Measurements from ENCODE around the gene CSRP1. TPM values are rescaled to one million over a fixed set of nuclear protein-coding genes. Genes with fewer than 3 reads are reported as not detected.
"Not testable (repeated sequence)": the region's sequence is repeated elsewhere in the genome, so short reads cannot be mapped to it uniquely, and the experiment has no call there.

CSRP1 gene
- 10 to 100 TPM; 48.4 to 51.8 TPM for total RNA-seq

GRCh38 chr1:201506557-201507359, at the start of gene CSRP1:
TSS of gene CSRP1 (minus strand) at chr1:201507123. CDS start at chr1:201496303, 10,820 bp downstream.
- DNase-seq: peak; percentile 89
- CTCF ChIA-PET: interaction anchor here (1.0 to 7.6 kb wide), 6 partner anchors 11 to 72 kb away, joined by 3 to 73 read pairs (median 4); no protein-coding TSS in a partner anchor
- Mint-ChIP-seq H3K27me3 (no peaks in the 10 kb centered on the region), H3K27ac (peak within 1 kb of the TSS; percentile 83), H3K4me1 (ENCODE audit: low read depth) (peaks cover 37% of the 10 kb centered on the region), H3K9me3 (no peaks in the 10 kb centered on the region), H3K4me3 (peak within 1 kb of the TSS; percentile 91), H3K36me3 (no peaks in the 10 kb centered on the region)
- intact Hi-C loops (cut with micrococcal nuclease): loop anchor here (1.0 to 2.0 kb wide), 3 partner anchors 26 to 352 kb away; partner anchors contain the start of gene TMEM9
- POLR2A ChIA-PET: interaction anchor here (0.5 to 2.7 kb wide), 2 partner anchors 25 to 59 kb away, joined by 3 to 10 read pairs; no protein-coding TSS in a partner anchor

DNA sequence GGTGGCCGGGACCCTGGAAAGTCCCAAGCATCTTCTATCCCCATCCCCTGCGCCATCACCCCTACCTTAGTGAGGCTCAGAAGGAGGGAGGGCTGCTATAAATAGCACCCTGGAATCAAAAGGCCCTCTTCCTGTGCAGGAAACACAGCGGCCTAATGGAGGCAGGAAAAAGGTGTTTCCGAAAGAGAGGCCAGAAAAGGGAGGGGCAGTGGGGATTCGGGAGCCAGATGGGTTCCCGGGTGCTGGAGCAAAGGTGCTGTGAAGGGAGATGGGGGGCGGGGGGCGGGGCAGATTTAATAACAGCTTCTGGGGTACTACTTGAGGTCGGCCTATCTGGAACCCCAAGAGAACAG, 48.6 kb upstream of the CSRP1 start:
- Mint-ChIP-seq H3K9me3 (no peaks in the 10 kb centered on the region), H3K27ac (no peak overlapping the region), H3K4me3 (no peak overlapping the region), H3K36me3 (no peaks in the 10 kb centered on the region), H3K27me3 (no peaks in the 10 kb centered on the region), H3K4me1 (ENCODE audit: low read depth) (peaks cover 5% of the 10 kb centered on the region)
- CTCF ChIA-PET: interaction anchor here (1.5 kb wide), 1 partner anchor 43 kb away, joined by 6 read pairs; no protein-coding TSS in a partner anchor
- POLR2A ChIA-PET: no interaction called here
- intact Hi-C loops (cut with micrococcal nuclease): no loop called here
- no peak for DNase-seq

DNA sequence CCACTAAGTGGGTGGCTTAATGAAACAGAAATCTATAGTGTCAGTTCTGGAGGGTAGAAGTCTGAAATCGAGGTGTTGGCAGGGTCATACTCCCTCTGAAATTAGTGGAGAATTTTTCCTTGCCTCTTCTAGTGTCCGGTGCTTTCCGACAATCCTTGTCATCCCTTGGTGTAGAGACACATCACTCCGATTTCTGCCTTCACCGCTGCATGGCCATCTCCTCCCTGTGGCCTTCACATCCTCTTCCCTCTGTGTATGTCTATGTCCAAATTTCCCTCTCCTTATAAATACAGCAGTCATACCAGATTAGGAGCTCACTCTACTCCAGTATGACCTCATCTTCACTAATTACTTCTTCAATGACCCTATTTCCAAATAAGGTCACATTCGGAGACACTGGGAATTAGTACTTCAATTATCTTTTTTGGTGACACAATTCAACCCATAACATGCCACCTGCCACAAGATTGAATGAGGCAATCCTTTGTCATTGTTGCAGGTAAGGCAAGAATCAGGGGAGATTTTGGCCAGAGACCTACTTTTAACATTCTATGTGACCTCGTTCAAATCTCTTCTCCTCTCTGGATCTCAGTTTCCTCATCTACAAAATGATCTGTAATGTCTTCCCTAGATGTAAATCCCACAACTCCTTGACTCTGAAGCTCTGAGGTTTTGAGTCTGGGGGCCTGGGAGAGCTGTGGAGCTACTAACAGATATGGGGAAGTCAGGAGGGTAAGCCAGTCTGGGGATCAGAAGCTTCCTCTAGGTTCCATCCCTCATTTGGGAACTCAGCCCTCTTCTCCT, 48.1 kb upstream of the CSRP1 start:
- H3K4me3 Mint-ChIP-seq: no peak overlapping the region
- H3K9me3 Mint-ChIP-seq: no peaks in the 10 kb centered on the region
- CTCF ChIA-PET: interaction anchor here (1.5 kb wide), 1 partner anchor 42 kb away, joined by 6 read pairs; no protein-coding TSS in a partner anchor
- DNase-seq: no peak
- intact Hi-C loops (cut with micrococcal nuclease): no loop called here
- POLR2A ChIA-PET: no interaction called here
- H3K27me3 Mint-ChIP-seq: no peaks in the 10 kb centered on the region
- H3K27ac Mint-ChIP-seq: no peak overlapping the region
- H3K36me3 Mint-ChIP-seq: no peaks in the 10 kb centered on the region
- H3K4me1 Mint-ChIP-seq (ENCODE audit: low read depth): peaks cover 3% of the 10 kb centered on the region

GRCh38 chr1:201554190-201554600, 47.3 kb upstream of the CSRP1 start:
- CTCF ChIA-PET: no interaction called here
- H3K27ac Mint-ChIP-seq: no peak overlapping the region
- intact Hi-C loops (cut with micrococcal nuclease): no loop called here
- DNase-seq: no peak
- POLR2A ChIA-PET: no interaction called here
- H3K9me3 Mint-ChIP-seq: no peaks in the 10 kb centered on the region
- H3K36me3 Mint-ChIP-seq: no peaks in the 10 kb centered on the region
- no peaks in the 10 kb centered on the region for H3K27me3 Mint-ChIP-seq
- no peak overlapping the region for H3K4me3 Mint-ChIP-seq
- no peaks in the 10 kb centered on the region for H3K4me1 Mint-ChIP-seq (ENCODE audit: low read depth)

GRCh38 chr1:201553496-201554189, 46.7 kb upstream of the CSRP1 start:
- intact Hi-C loops (cut with micrococcal nuclease): no loop called here
- POLR2A ChIA-PET: no interaction called here
- DNase-seq: no peak
- Mint-ChIP-seq H3K4me3 (no peak overlapping the region), H3K36me3 (no peaks in the 10 kb centered on the region), H3K27me3 (no peaks in the 10 kb centered on the region), H3K27ac (no peak overlapping the region), H3K4me1 (ENCODE audit: low read depth) (no peaks in the 10 kb centered on the region), H3K9me3 (no peaks in the 10 kb centered on the region)
- CTCF ChIA-PET: no interaction called here

DNA sequence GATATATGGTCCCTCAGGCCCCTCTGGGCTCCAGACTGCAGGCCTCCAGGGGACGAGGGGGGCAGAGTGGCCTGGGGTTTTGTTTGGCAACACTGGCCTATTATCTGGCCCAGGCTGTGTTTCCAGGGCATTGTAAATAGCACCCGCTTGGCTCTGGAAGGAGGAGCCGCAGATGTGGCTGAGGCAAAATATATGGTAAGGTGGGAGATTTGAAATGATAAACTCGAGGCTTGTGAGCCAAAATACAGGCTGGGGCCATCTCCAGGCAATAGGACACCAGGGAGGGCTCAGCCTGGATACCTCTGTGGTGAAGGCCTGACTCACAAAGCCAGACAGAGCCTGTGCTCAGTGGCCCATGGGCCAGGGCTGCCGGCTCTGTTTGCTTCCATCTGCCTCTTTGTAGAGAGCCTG, 46.0 kb upstream of the CSRP1 start:
- ChIA-PET CTCF (no interaction called here), POLR2A (no interaction called here)
- Mint-ChIP-seq H3K27ac (no peak overlapping the region), H3K36me3 (no peaks in the 10 kb centered on the region), H3K9me3 (no peaks in the 10 kb centered on the region), H3K4me1 (ENCODE audit: low read depth) (no peaks in the 10 kb centered on the region), H3K4me3 (no peak overlapping the region), H3K27me3 (no peaks in the 10 kb centered on the region)
- intact Hi-C loops (cut with micrococcal nuclease): no loop called here
- no peak for DNase-seq

GRCh38 chr1:201551877-201552731, 45.2 kb upstream of the CSRP1 start:
- no peaks in the 10 kb centered on the region for H3K27me3 Mint-ChIP-seq
- ChIA-PET POLR2A (interaction anchor here (0.6 kb wide), 1 partner anchor 540 kb away, joined by 4 read pairs; no protein-coding TSS in a partner anchor), CTCF (interaction anchor here (0.6 to 1.9 kb wide), 4 partner anchors 8 to 157 kb away, joined by 3 to 10 read pairs (median 4); no protein-coding TSS in a partner anchor)
- intact Hi-C loops (cut with micrococcal nuclease): no loop called here
- no peak overlapping the region for H3K27ac Mint-ChIP-seq
- H3K9me3 Mint-ChIP-seq: no peaks in the 10 kb centered on the region
- no peak overlapping the region for H3K4me3 Mint-ChIP-seq
- H3K36me3 Mint-ChIP-seq: no peaks in the 10 kb centered on the region
- no peaks in the 10 kb centered on the region for H3K4me1 Mint-ChIP-seq (ENCODE audit: low read depth)
- DNase-seq: no peak

GRCh38 chr1:201551096-201551495, 44.2 kb upstream of the CSRP1 start:
- Mint-ChIP-seq H3K9me3 (no peaks in the 10 kb centered on the region), H3K4me3 (no peak overlapping the region), H3K36me3 (no peaks in the 10 kb centered on the region), H3K4me1 (ENCODE audit: low read depth) (no peaks in the 10 kb centered on the region), H3K27ac (no peak overlapping the region), H3K27me3 (no peaks in the 10 kb centered on the region)
- no peak for DNase-seq
- ChIA-PET CTCF (interaction anchor here (1.0 to 1.9 kb wide), 3 partner anchors 9 to 158 kb away, joined by 3 to 10 read pairs (median 3); no protein-coding TSS in a partner anchor), POLR2A (interaction anchor here (0.6 kb wide), 1 partner anchor 541 kb away, joined by 4 read pairs; no protein-coding TSS in a partner anchor)
- intact Hi-C loops (cut with micrococcal nuclease): no loop called here

- H3K4me3 Mint-ChIP-seq; DNase-seq; H3K4me1 Mint-ChIP-seq (ENCODE audit: low read depth); H3K27me3 Mint-ChIP-seq; POLR2A ChIA-PET; H3K36me3 Mint-ChIP-seq; H3K9me3 Mint-ChIP-seq; H3K27ac Mint-ChIP-seq; intact Hi-C loops (cut with micrococcal nuclease): not testable (repeated sequence)
- CTCF ChIA-PET: interaction anchor here (1.5 kb wide), 1 partner anchor 37 kb away, joined by 4 read pairs; no protein-coding TSS in a partner anchor
Observed at GRCh38 chr1:201549522-201549921, 42.6 kb upstream of the CSRP1 start.

DNA sequence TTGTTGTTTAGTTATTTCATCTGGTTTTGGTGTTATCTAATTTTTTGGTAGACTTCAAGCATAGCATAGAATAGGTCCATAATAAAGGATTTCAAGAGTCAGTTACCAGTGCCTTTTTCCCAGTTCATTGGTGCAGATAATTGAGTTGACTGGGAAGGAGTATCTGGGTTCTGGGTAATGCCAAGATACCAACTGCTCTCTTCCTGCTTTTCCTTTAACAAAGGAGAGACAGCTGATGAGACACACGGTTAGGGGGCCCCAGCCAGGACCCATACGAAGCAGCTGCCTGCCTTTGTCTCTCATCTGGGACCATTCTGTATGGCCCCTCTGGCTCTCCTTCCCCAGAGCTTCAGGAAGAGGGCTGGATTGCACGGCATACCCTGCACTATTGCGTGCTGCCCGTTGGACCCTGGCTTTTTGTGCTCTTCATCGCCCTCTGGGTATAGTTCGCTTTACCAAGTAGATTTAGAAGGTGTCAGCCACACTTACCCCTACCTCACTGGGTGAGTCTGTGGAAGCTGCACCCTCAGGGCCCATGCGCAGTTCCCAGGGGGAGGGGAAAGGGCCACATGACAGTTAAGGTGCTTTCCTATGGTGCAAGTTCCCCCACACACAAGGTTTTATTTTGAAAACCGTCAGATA, 39.0 kb upstream of the CSRP1 start:
- H3K9me3 Mint-ChIP-seq: no peaks in the 10 kb centered on the region
- H3K4me1 Mint-ChIP-seq (ENCODE audit: low read depth): no peaks in the 10 kb centered on the region
- H3K36me3 Mint-ChIP-seq: peaks cover 3% of the 10 kb centered on the region
- intact Hi-C loops (cut with micrococcal nuclease): no loop called here
- no peak for DNase-seq
- H3K27me3 Mint-ChIP-seq: peaks cover 6% of the 10 kb centered on the region
- H3K27ac Mint-ChIP-seq: no peak overlapping the region
- H3K4me3 Mint-ChIP-seq: no peak overlapping the region
- ChIA-PET POLR2A (no interaction called here), CTCF (interaction anchor here (0.7 to 1.4 kb wide), 2 partner anchors 14 to 247 kb away, joined by 3 to 7 read pairs; no protein-coding TSS in a partner anchor)

DNA sequence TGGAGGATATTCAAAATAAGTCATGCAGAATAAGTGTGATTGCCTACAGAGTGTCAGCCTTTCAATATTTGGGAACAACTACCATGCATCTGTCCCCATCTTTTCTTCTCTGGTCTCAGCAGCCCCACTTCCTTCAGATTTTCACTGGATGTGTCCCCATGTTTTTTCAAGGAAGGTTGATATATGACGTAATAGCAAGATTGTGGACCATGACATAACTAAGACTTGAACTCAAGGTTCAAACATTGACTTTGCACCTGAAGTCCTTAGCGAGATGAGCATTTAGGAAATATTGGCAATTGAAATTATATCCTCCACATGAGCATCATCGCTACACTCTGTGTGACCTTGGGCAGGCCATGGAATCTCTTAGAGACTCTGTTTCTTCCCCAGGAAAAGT, 37.8 kb upstream of the CSRP1 start:
- ChIA-PET CTCF (interaction anchor here (1.0 to 2.1 kb wide), 2 partner anchors 15 to 32 kb away, joined by 5 read pairs; no protein-coding TSS in a partner anchor), POLR2A (no interaction called here)
- Mint-ChIP-seq H3K4me1 (ENCODE audit: low read depth) (peaks cover 3% of the 10 kb centered on the region), H3K27me3 (peaks cover 18% of the 10 kb centered on the region), H3K36me3 (peaks cover 3% of the 10 kb centered on the region), H3K4me3 (no peak overlapping the region), H3K27ac (no peak overlapping the region), H3K9me3 (no peaks in the 10 kb centered on the region)
- intact Hi-C loops (cut with micrococcal nuclease): no loop called here
- DNase-seq: no peak
